ENCODE results near the gene PARD3.

Gene PARD3

DNA sequence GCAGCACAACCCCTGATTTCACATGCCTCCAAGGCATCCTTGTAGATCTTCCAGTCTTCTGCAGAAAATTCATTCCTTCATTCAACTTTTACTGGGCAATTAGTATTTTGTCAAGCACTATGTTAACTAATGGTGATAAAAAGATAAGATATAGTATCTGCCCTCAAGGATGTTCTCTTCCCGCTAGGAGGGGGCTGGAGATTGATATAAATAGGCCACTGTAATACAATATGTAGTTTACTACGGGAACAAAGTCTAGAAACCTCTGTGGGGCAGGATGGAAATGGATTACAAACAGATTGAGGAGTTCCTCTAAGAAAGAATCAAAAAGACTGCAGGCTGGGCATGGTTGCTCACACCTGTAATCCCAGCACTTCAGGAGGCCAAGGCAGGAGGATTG is 10.3 kb upstream of the PARD3 start:
- TF ChIP-seq, protein P1, sequence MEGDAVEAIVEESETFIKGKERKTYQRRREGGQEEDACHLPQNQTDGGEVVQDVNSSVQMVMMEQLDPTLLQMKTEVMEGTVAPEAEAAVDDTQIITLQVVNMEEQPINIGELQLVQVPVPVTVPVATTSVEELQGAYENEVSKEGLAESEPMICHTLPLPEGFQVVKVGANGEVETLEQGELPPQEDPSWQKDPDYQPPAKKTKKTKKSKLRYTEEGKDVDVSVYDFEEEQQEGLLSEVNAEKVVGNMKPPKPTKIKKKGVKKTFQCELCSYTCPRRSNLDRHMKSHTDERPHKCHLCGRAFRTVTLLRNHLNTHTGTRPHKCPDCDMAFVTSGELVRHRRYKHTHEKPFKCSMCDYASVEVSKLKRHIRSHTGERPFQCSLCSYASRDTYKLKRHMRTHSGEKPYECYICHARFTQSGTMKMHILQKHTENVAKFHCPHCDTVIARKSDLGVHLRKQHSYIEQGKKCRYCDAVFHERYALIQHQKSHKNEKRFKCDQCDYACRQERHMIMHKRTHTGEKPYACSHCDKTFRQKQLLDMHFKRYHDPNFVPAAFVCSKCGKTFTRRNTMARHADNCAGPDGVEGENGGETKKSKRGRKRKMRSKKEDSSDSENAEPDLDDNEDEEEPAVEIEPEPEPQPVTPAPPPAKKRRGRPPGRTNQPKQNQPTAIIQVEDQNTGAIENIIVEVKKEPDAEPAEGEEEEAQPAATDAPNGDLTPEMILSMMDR (conservative IDR thresholded peaks at IDR 0.05; ENCODE audit: low read depth) = no peak
- CTCF ChIA-PET = interaction anchor here (1.0 kb wide), 1 partner anchor 160 kb away, joined by 3 read pairs; no protein-coding TSS in a partner anchor
- no peak overlapping the region for H3K27ac ChIP-seq
- POLR2A ChIA-PET (ENCODE audit: low non-redundant PET) = no interaction called here
- no peak for DNase-seq (ENCODE audit: low spot score)

DNA sequence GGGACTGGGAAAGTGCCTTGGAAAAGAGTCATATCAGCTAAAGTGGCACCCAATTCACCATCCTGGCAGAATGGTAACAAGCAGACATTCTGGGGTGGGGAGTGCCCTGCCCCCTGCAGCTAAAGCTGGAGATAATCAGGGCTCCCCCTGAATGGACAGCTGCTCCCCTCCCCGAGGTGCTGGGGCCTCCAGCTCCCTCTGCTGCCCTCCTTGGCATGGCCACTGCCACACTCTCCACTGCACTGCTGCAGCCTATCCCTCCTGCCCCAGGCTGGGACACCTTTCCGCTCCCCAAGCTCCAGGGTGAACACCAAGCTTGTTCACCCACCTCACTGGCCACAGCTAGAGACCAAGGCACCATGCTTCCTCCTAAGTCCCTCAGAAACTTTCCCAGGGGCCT is 9.8 kb upstream of the PARD3 start:
- CTCF ChIA-PET = interaction anchor here (0.6 to 1.0 kb wide), 2 partner anchors 159 to 161 kb away, joined by 3 read pairs; no protein-coding TSS in a partner anchor
- H3K27ac ChIP-seq = no peak overlapping the region
- TF ChIP-seq, protein P1 (conservative IDR thresholded peaks at IDR 0.05; ENCODE audit: low read depth) = no peak
- POLR2A ChIA-PET (ENCODE audit: low non-redundant PET) = no interaction called here
- DNase-seq (ENCODE audit: low spot score) = no peak

DNA sequence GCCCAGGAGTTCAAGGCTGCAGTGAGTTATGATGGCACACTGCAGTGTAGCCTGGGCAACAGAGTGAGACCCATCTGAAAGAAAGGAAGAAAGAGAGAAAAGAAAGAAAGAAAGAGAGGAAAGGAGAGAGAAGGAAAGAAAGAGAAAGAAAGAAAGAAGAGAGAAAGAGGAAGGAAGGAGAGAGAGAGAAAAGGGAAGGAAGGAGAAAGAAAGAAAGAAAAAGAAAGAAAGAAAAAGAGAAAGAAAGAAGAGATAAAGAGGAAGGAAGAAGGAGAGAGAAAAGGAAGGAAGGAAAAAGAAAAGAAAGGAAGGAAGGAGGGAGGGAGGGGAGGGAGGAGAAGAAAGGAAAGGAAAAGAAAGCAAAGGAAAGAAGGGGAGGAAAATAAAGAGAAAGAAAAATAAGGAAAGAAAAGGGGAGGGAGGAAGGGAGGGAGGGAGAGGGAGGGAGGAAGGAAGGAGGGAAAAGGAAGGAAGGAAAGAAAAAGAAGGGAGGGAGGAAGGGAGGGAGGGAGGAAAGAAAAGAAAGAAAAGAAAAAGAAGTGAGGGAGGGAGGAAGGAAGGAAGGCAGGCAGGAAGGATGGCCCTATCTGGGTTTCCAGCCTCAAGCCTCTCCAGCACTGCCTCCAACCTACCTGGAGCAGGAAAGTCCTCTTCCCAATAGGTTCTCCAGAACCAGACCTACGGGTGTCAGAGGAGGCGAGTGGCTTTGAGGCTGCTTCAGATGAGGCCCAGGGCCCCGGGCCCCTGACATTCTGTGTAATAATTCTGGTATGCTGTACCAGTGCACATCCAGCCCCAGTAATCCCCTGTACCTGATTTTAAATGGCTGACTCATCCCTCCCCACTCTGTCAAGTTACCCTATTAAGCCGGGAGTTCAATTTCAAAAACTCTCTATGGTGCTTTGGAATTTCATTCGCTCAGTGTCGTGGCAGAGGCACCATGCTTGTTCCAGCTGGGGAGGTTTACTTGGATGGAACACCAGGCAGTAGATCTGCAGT is 6.8 kb upstream of the PARD3 start:
- peak overlapping the region; percentile 37; the same call in 1 of the 2 replicates for H3K27ac ChIP-seq
- TF ChIP-seq, protein P1 (conservative IDR thresholded peaks at IDR 0.05; ENCODE audit: low read depth) = no peak
- POLR2A ChIA-PET (ENCODE audit: low non-redundant PET) = no interaction called here
- peak; percentile 66 for DNase-seq (ENCODE audit: low spot score)
- CTCF ChIA-PET = no interaction called here

DNA sequence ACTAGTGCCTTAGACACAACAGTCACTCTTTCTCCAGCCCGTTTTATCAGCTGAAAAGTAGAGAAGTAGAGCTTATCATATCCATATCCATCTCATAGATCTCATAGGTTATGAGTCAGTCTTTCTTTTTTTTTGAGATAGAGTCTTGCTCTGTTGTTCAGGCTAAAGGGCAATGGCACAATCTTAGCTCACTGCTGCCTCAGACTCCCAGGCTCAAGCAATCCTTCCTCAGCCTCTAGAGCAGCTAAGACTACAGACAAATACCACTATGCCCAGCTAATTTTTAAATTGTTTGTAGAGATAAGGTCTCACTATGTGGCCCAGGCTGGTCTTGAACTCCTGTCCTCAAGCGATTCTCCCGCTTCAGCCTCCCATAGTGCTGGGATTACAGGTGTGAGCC is 2.5 kb upstream of the PARD3 start:
- CTCF ChIA-PET = interaction anchor here (0.7 to 1.0 kb wide), 2 partner anchors 119 to 124 kb away, joined by 4 read pairs; no protein-coding TSS in a partner anchor
- POLR2A ChIA-PET (ENCODE audit: low non-redundant PET) = no interaction called here
- TF ChIP-seq, protein P1 (conservative IDR thresholded peaks at IDR 0.05; ENCODE audit: low read depth) = no peak
- DNase-seq (ENCODE audit: low spot score) = no peak
- no peak overlapping the region for H3K27ac ChIP-seq

DNA sequence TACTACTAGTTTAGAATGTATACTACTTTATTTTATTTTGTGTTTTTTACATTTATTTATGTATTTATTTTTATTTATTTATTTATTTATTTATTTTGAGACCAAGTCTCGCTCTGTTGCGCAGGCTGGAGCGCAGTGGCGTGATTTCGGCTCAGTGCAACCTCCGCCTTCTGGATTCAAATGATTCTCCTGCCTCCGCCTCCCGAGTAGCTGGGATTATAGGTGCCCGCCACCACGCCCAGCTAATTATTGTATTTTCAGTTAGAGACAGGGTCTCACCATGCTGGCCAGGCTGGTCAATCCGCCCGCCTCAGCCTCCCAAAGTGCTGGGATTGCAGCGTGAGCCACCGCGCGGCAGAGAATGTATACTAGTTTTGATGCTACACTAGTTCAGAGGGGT is 2.0 kb upstream of the PARD3 start:
- POLR2A ChIA-PET (ENCODE audit: low non-redundant PET) = no interaction called here
- no peak for DNase-seq (ENCODE audit: low spot score)
- TF ChIP-seq, protein P1 (conservative IDR thresholded peaks at IDR 0.05; ENCODE audit: low read depth) = no peak
- no peak overlapping the region for H3K27ac ChIP-seq
- CTCF ChIA-PET = interaction anchor here (1.0 to 1.1 kb wide), 2 partner anchors 124 to 157 kb away, joined by 4 read pairs; no protein-coding TSS in a partner anchor

DNA sequence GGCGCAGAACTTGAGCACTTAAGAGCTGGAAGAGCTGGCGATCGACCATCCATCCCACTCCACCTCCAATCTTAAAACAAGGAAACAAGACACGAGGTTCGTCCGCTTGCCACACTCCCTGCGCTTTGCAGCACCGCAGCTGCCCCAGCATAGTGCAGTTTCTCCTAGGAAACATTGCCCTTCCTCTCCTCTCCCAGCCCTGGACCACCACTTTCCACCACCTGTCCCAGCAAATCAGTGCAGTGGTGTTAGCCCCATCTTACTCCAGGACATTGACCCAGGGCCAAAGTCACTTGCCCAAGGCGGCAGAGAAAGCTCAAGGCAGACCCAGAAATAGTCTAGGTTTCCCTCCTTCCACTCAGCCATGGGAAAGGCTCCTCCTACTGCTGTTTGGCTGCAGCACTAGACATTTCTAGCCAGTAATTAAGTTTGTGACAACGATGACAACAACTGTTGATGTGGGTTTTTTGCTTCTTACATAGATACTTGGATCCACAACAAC is 1.5 kb upstream of the PARD3 start:
- CTCF ChIA-PET = interaction anchor here (0.6 to 1.1 kb wide), 4 partner anchors 11 to 178 kb away, joined by 3 to 4 read pairs (median 4); no protein-coding TSS in a partner anchor

More for the DNA sequence above, 1.5 kb upstream of the PARD3 start:
- H3K27ac ChIP-seq = peak overlapping the region; percentile 88
- TF ChIP-seq, protein P1 (conservative IDR thresholded peaks at IDR 0.05; ENCODE audit: low read depth) = no peak
- no peak for DNase-seq (ENCODE audit: low spot score)
- POLR2A ChIA-PET (ENCODE audit: low non-redundant PET) = no interaction called here

Data from RWPE1 (cell line).